Measurements from ENCODE around the gene UNC119.

UNC119 gene

GRCh38 chr17:28533091-28533807 is 19.2 kb downstream of the UNC119 start:
- no peak for DNase-seq (ENCODE audit: low read depth)

GRCh38 chr17:28532050-28532960 is 20.1 kb downstream of the UNC119 start:
- no peak for TF ChIP-seq CTCF (IDR thresholded peaks at IDR 0.05; ENCODE audit: low read length, missing control alignments)
- DNase-seq (ENCODE audit: low read depth), result no peak
- H3K4me3 ChIP-seq (replicated peaks; ENCODE audit: low read depth, low read length), result no peak overlapping the region

More at GRCh38 chr17:28533091-28533807, 19.2 kb downstream of the UNC119 start:
- TF ChIP-seq CTCF (IDR thresholded peaks at IDR 0.05; ENCODE audit: low read length, missing control alignments), result no peak
- H3K4me3 ChIP-seq (replicated peaks; ENCODE audit: low read depth, low read length), result no peak overlapping the region

- H3K4me3 ChIP-seq (replicated peaks; ENCODE audit: low read depth, low read length), result no peak overlapping the region
- TF ChIP-seq CTCF (IDR thresholded peaks at IDR 0.05; ENCODE audit: low read length, missing control alignments), result no peak
- no peak for DNase-seq (ENCODE audit: low read depth)
Measured at GRCh38 chr17:28530926-28531325, 21.5 kb downstream of the UNC119 start.

GRCh38 chr17:28530250-28530649 is 22.2 kb downstream of the UNC119 start:
- no peak for TF ChIP-seq CTCF (IDR thresholded peaks at IDR 0.05; ENCODE audit: low read length, missing control alignments)
- H3K4me3 ChIP-seq (replicated peaks; ENCODE audit: low read depth, low read length), result no peak overlapping the region
- DNase-seq (ENCODE audit: low read depth), result no peak

GRCh38 chr17:28529013-28529400 is 23.4 kb downstream of the UNC119 start:
- no peak overlapping the region for H3K4me3 ChIP-seq (replicated peaks; ENCODE audit: low read depth, low read length)
- DNase-seq (ENCODE audit: low read depth), result no peak
- TF ChIP-seq CTCF (IDR thresholded peaks at IDR 0.05; ENCODE audit: low read length, missing control alignments), result no peak

GRCh38 chr17:28528327-28529012 is 24.0 kb downstream of the UNC119 start:
- no peak overlapping the region for H3K4me3 ChIP-seq (replicated peaks; ENCODE audit: low read depth, low read length)
- TF ChIP-seq CTCF (IDR thresholded peaks at IDR 0.05; ENCODE audit: low read length, missing control alignments), result no peak
- no peak for DNase-seq (ENCODE audit: low read depth)

Data from fibroblast of pulmonary artery (primary cell).